ENCODE results near the gene TPM1.

DNA sequence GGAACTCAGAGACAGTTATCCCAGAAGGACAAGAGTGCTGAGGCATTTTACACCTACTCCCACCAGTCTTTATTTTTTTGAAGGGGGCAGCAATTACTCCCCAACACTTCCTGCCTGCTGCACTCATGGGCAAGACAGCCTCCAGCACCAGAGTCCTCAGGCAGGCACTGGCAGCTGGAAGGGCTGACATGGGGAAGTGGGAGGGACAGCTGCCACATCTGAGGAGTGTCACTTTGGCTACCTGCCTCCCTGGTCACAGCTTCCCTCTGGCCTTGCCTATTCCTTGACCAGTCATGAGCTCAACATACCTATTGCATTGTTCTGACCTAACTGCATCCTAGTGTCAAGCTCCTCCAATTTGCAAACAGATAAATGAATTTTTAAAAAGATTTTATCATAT, 68.9 kb downstream of the TPM1 start:
- no peak for TF ChIP-seq REST (IDR thresholded peaks at IDR 0.05; ENCODE audit: insufficient read depth in 1 of 2, low read depth in 2 of 2, low read length in 2 of 2)
- no peak for TF ChIP-seq POLR2AphosphoS5 (IDR thresholded peaks at IDR 0.05; ENCODE audit: low read depth, low read length)
- no peak for TF ChIP-seq TAF1 (IDR thresholded peaks at IDR 0.05; ENCODE audit: borderline replicate concordance, insufficient read depth, low read length)
- TF ChIP-seq SIN3A (IDR thresholded peaks at IDR 0.05; ENCODE audit: borderline replicate concordance, insufficient read depth, low read length): no peak
- no peak for TF ChIP-seq FOXP2 (optimal IDR thresholded peaks at IDR 0.05; ENCODE audit: borderline replicate concordance, extremely low read depth, extremely low read length, insufficient read depth)

Measured in PFSK-1 (cell line).